Skin of body (tissue), 2 donors: Measurements from ENCODE around the gene HYLS1. TPM values are rescaled to one million over a fixed set of nuclear protein-coding genes. Genes with fewer than 3 reads are reported as not detected.
"Not testable (repeated sequence)": the region's sequence is repeated elsewhere in the genome, so short reads cannot be mapped to it uniquely, and the experiment has no call there.

ENCODE experiments used
- DNase-seq: peaks from one replicate; lab custom pipeline; 2025; lab: John Stamatoyannopoulos, UW
- total RNA-seq: library from RNA; depleted of rRNA; stranded (reverse); fragments of >200 nt; gene quantifications from one replicate; pipeline ENCODE4 v1.2.3, GENCODE V29; 2014

HYLS1 gene
- 4.2 TPM for total RNA-seq

- peak; percentile 94 for DNase-seq
Observed at GRCh38 chr11:125887373-125888324, at the start of gene HYLS1. Gene HYLS1 (plus strand): TSS chr11:125887668. CDS start chr11:125899369, 11,701 bp downstream.

GRCh38 chr11:125842321-125842948 is 45.0 kb upstream of the HYLS1 start:
- no peak for DNase-seq

DNA sequence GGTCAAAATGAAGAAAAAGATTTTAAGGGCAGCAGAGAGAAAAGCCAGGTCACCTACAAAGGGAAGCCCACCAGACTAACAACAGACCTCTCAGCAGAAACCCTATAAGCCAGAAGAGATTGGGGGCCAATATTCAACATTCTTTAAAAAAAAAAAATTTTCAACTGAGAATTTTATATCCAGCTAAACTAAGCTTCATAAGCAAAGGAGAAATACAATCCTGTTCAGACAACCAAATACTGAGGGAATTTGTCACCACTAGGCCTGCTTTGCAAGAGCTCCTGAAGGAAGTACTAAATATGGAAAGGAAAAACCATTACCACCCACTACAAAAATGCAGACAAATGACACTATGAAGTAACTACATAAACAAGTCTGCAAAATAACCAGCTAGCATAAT is 41.3 kb upstream of the HYLS1 start:
- no peak for DNase-seq

GRCh38 chr11:125857670-125858069 is 29.8 kb upstream of the HYLS1 start:
- not testable (repeated sequence) for DNase-seq

- not testable (repeated sequence) for DNase-seq
Observed at GRCh38 chr11:125862786-125863185, 24.7 kb upstream of the HYLS1 start.

DNA sequence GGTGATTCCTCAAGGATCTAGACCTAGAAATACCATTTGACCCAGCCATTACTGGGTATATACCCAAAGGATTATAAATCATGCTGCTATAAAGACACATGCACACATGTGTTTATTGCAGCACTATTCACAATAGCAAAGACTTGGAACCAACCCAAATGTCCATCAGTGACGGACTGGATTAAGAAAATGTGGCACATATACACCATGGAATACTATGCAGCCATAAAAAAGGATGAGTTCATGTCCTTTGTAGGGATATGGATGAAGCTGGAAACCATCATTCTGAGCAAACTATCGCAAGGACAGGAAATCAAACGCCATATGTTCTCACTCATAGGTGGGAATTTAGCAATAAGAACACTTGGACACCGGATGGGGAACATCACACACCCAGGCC is 22.1 kb upstream of the HYLS1 start:
- not testable (repeated sequence) for DNase-seq

- no peak for DNase-seq
Observed at GRCh38 chr11:125869521-125869920, 17.9 kb upstream of the HYLS1 start.

DNA sequence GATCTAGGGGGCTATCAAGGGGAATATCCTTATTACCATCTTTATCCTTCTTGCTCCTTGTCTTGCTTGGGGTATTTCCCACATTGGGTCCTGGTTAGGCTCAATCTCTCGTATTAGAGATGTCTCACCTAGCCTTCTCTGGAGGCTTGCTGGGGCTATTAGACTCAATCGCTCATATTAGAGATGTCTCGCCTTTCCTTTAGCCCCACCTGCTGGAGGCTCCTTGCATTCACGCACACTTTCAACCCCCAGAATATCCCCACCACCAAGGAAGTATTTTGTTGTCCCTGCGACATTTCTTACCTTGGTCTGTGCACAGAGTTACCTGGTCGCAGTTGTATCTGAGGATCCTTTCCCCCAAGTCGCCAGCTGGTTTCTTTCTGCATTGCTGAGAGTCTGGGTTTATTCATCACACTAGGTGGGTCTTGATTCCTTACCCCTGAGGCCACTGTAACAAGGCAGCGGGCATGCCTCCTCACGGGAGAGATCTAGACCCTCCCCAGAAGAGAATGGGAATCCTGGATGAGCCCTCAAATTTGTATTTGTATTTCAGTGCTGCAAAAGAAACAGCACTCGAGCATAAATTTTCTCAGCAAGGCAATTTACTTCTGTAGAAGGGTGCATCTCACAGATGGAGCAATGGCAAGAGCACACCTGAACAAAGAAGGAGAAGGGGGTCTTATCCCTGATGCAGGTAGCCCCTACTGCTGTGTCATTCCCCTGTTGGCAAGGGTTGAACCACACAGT is 15.9 kb upstream of the HYLS1 start:
- DNase-seq, result no peak

- DNase-seq, result no peak
Observed at GRCh38 chr11:125872138-125872491, 15.4 kb upstream of the HYLS1 start.

DNA sequence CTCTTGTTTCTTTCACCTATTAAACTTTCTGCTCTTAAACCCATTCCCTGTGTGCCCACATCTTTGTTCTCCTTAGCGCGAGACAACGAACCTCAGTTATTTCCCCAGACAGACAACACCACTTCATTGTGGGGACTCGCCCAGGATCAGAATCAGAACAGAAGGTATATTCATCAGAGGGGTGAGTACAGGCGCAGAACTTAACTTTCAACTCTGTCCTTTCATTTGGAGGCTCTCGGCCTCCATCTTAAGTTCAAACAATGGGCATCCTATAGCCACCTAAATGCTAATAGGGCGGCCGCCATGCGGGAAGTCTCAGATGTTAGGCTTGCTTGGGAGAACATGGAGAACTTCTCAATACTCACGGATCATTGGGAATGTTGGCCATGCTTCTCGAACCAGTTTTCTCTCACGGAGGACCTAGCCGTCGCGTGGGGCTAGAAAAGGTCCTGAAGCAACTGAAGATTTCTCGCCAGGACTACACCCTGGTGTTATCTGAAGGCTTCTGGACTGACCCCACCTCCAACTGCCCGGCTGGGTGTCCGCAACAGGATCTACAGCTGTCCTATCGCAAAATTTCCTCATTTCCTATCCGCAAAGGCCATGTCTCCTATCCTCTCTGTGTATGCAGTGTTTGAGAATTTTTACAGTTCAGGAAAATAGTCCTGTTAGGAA is 13.4 kb upstream of the HYLS1 start:
- DNase-seq, result no peak

DNA sequence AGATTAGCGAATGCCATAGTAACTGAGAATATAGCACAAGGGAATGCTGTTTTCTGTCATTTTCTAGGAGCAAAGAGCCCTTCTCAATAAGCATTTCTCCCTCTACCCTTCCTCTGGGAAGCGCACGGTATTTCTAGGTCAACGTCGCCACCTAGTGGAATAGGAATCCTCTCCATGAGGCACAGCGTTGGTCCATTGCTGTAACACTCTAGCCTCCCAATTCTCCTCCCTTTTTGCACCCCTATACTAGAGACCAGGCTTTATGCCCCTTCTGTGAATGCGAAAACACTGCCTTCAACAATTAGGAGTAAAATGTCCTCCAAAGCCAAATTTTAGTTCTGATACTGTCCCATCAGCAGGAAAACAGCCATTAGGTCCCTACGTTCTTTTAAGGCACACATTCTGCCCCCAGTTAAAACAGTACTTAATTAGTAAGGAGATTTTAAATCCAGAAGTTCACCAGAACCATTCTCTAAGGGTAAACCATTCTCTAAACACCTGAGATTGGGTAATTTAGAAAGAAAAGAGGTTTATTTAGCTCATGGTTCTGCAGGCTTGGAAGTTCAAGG is 12.8 kb upstream of the HYLS1 start:
- DNase-seq, result peak; percentile 21

DNA sequence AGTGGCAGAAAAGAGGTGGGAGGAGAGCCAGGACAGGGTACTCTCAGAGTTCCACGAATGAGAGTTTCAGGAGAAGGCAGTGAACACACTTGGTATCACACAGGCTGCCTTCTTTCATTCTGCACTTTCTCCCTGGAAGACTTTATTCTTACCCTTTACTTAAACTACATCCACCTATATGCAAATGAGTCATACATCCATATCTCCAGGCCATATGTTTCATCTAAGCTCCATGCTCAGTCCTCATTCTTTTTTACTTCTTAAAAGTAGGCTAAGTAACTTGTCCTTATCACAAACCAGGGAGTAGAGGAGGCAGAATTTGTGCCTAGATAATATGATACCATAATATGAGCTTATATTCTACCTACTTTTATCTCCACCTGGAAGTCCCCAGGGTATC is 6.2 kb upstream of the HYLS1 start:
- no peak for DNase-seq

- no peak for DNase-seq
Observed at GRCh38 chr11:125883375-125883774, 4.1 kb upstream of the HYLS1 start.

- no peak for DNase-seq
Observed at GRCh38 chr11:125886997-125887372, 483 bp upstream of the HYLS1 start.

GRCh38 chr11:125890447-125891100 is 3.1 kb downstream of the HYLS1 start:
- no peak for DNase-seq

GRCh38 chr11:125892071-125892470 is 4.6 kb downstream of the HYLS1 start:
- no peak for DNase-seq

- DNase-seq, result no peak
Observed at GRCh38 chr11:125892994-125893393, 5.5 kb downstream of the HYLS1 start.

GRCh38 chr11:125901872-125902271 is 14.4 kb downstream of the HYLS1 start:
- DNase-seq, result no peak

DNA sequence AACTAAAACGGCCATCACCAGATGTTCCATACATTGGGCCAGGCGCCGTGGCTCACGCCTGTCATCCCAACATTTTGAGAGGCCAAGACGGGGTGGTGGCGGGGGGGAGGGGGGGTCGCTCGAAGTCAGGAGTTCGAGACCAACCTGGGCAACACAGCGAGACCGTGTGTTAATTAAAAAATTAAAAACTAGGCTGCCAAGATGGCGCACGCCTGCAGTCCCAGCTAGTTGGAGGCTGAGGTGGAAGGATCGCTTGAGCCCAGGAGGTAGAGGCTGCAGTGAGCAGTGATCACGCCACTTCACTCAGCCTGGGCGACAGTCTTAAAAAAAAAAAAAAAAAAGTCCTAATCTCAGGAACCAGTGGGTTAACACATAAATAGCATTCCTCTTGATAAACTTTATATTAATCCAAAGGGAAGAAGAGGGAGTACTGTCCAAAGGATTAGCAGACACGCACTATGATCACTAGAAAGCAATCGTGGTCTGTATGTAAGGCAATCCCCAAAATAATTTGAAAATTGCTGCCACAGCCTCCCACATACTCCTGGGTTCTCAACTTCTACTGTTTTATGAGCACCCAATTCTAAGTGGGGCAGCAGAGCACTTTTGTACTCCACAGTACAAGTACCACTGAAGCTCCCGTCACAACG is 14.9 kb downstream of the HYLS1 start:
- DNase-seq, result no peak
